ENCODE results near the gene TECPR2. TPM values are rescaled to one million over a fixed set of nuclear protein-coding genes. Genes with fewer than 3 reads are reported as not detected.

Gene TECPR2
- total RNA-seq, 4 donors from 2014 or later: 28.7 to 54.8 (median 36.6) TPM

DNA sequence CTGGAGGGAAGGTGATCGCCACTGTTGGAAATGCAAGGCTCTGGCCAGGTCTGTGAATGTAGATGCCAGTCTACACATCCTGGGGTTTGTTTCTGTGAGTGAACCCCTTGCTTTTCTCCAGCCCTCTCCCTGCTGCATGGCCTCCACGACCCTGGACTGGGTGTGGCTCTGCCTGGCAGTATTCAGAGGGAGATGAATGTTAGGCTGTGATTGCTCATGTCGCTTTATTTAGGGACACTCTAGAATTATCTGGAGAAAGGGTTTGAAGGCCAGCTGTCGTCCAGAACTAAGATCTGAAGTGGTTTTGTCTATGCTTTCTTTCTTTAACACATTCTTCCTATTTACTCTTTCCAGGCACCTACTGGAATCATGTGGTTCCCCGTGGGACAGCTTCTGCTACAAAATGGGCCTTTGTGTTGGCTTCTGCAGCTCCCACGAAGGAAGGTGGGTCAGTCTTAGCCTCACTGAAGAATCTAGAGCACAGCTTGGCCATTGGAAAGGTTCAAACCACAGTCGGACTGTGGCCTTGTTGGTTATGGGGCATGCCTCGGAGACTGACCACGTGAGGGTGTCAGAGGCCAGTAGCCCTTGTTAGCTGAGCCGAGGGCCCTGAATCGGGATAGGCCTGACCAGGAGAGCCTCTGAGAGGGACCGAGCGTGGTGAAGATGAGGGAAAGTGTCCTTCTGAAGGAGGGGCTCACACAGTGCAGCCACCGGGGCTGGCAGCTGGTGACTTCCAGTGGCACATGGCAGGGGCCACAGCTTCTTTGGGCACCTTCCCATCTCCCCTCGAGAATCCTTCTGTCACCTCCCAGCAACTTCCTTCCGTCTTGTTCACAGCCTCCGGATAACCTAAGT is 87.7 kb downstream of the TECPR2 start:
- DNase-seq (ENCODE audit: extremely low spot score): no peak
- TF ChIP-seq, protein P1, sequence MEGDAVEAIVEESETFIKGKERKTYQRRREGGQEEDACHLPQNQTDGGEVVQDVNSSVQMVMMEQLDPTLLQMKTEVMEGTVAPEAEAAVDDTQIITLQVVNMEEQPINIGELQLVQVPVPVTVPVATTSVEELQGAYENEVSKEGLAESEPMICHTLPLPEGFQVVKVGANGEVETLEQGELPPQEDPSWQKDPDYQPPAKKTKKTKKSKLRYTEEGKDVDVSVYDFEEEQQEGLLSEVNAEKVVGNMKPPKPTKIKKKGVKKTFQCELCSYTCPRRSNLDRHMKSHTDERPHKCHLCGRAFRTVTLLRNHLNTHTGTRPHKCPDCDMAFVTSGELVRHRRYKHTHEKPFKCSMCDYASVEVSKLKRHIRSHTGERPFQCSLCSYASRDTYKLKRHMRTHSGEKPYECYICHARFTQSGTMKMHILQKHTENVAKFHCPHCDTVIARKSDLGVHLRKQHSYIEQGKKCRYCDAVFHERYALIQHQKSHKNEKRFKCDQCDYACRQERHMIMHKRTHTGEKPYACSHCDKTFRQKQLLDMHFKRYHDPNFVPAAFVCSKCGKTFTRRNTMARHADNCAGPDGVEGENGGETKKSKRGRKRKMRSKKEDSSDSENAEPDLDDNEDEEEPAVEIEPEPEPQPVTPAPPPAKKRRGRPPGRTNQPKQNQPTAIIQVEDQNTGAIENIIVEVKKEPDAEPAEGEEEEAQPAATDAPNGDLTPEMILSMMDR (IDR thresholded peaks at IDR 0.05): no peak
- TF ChIP-seq EP300 (IDR thresholded peaks at IDR 0.05) (no peak), POLR2A (IDR thresholded peaks at IDR 0.05; ENCODE audit: low read depth) (no peak), POLR2AphosphoS5 (IDR thresholded peaks at IDR 0.05) (no peak)
- H3K36me3 ChIP-seq: peaks cover 73 to 100% (median 96%) of the 10 kb centered on the region in 4 donors
- no peaks in the 10 kb centered on the region for H3K9me3 ChIP-seq
- H3K27ac ChIP-seq (replicated peaks in 1 of 4): no peak overlapping the region
- intact Hi-C loops (cut with DNase I): no loop called here
- WGBS: 88% methylated on average over 17 of the region's 17 CpGs
- H3K4me3 ChIP-seq: no peak overlapping the region
- H3K27me3 ChIP-seq: no peaks in the 10 kb centered on the region
- H3K4me1 ChIP-seq: peaks cover 0 to 5% (median 0%) of the 10 kb centered on the region in 4 donors

DNA sequence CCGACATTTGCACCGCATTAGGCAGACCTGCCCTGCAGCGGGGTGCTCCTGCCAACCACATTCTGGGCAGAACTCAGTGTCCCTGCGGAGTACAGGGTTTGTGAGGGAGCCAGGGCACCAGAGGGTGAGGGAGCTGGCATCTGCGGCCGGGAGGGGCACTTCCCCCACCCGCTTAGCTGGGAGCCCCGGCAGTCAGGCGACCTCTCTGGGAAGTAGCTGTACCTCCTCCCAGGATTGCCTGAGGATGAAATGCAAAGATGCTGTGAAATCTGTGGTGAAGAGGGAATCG is 88.3 kb downstream of the TECPR2 start:
- Histone ChIP-seq H3K4me1 (peaks cover 0 to 5% (median 0%) of the 10 kb centered on the region in 4 donors), H3K27me3 (no peaks in the 10 kb centered on the region), H3K36me3 (peaks cover 68 to 100% (median 95%) of the 10 kb centered on the region in 4 donors), H3K9me3 (no peaks in the 10 kb centered on the region), H3K27ac (replicated peaks in 1 of 4) (no peak overlapping the region), H3K4me3 (no peak overlapping the region)
- 96% methylated on average over 10 of the region's 10 CpGs for WGBS
- intact Hi-C loops (cut with DNase I): no loop called here
- DNase-seq (ENCODE audit: extremely low spot score): no peak
- TF ChIP-seq POLR2AphosphoS5 (IDR thresholded peaks at IDR 0.05) (no peak), EP300 (IDR thresholded peaks at IDR 0.05) (no peak), POLR2A (IDR thresholded peaks at IDR 0.05; ENCODE audit: low read depth) (no peak)
- TF ChIP-seq, protein P1 (IDR thresholded peaks at IDR 0.05): no peak

GRCh38 chr14:102452302-102452701 is 89.6 kb downstream of the TECPR2 start:
- Histone ChIP-seq H3K9me3 (no peaks in the 10 kb centered on the region), H3K27me3 (no peaks in the 10 kb centered on the region), H3K27ac (replicated peaks in 1 of 4) (no peak overlapping the region), H3K36me3 (peaks cover 60 to 100% (median 92%) of the 10 kb centered on the region in 4 donors), H3K4me1 (peaks cover 0 to 5% (median 0%) of the 10 kb centered on the region in 4 donors), H3K4me3 (no peak overlapping the region)
- intact Hi-C loops (cut with DNase I): no loop called here
- DNase-seq (ENCODE audit: extremely low spot score): no peak
- WGBS: 95% methylated on average over 17 of the region's 24 CpGs
- no peak for TF ChIP-seq POLR2A (IDR thresholded peaks at IDR 0.05; ENCODE audit: low read depth)
- no peak for TF ChIP-seq EP300 (IDR thresholded peaks at IDR 0.05)
- TF ChIP-seq, protein P1 (IDR thresholded peaks at IDR 0.05): no peak
- no peak for TF ChIP-seq POLR2AphosphoS5 (IDR thresholded peaks at IDR 0.05)

DNA sequence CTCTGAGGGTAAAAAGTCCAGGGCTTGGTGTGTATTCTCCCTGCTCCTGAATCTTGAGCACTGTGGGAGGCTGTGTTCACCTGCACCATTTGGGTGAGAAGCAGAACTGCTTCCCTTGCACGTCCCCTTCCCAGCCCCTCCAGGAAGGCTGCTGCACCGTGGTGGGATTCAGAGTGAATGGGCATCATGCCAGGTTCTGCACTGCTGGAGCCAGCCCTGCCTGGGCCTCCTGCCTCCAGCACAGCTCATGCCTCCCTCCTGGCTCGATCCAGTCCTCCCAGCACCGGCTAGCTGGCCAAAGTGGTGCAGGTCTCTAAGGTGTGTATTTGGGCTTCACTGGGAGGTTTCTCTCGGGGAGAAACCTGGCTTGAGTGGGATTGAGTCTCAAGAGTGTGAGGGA is 92.0 kb downstream of the TECPR2 start:
- WGBS: 40% methylated on average over 4 of the region's 5 CpGs
- Histone ChIP-seq H3K4me1 (peaks cover 0 to 5% (median 0%) of the 10 kb centered on the region in 4 donors), H3K27me3 (no peaks in the 10 kb centered on the region), H3K9me3 (no peaks in the 10 kb centered on the region), H3K4me3 (no peak overlapping the region), H3K36me3 (peaks cover 49 to 97% (median 87%) of the 10 kb centered on the region in 4 donors), H3K27ac (replicated peaks in 1 of 4) (no peak overlapping the region)
- no peak for TF ChIP-seq EP300 (IDR thresholded peaks at IDR 0.05)
- TF ChIP-seq, protein P1 (IDR thresholded peaks at IDR 0.05): no peak
- no peak for TF ChIP-seq POLR2A (IDR thresholded peaks at IDR 0.05; ENCODE audit: low read depth)
- no peak for TF ChIP-seq POLR2AphosphoS5 (IDR thresholded peaks at IDR 0.05)
- DNase-seq (ENCODE audit: extremely low spot score): no peak
- intact Hi-C loops (cut with DNase I): no loop called here
